Activated CD8-positive, alpha-beta memory T cell treated with anti-CD3 and anti-CD28 coated beads, Interleukin-2, amount 50 U/mL, for 4 hours (primary cell): Measurements from ENCODE around the gene TRIM47.
"Not testable (repeated sequence)": the region's sequence is repeated elsewhere in the genome, so short reads cannot be mapped to it uniquely, and the experiment has no call there.

Experiments
- DNase-seq: peaks from one replicate; pipeline ENCODE4 v3.0.0-alpha.2; 2020

The TRIM47 gene

GRCh38 chr17:75865404-75866188, 12.8 kb downstream of the TRIM47 start:
- DNase-seq = not testable (repeated sequence)

- DNase-seq = not testable (repeated sequence)
These were observed 13.5 kb downstream of the TRIM47 start for GRCh38 chr17:75864887-75865286.

- DNase-seq = no peak
These were observed 13.9 kb downstream of the TRIM47 start for GRCh38 chr17:75864448-75864871.

- DNase-seq = no peak
These were observed 16.5 kb downstream of the TRIM47 start for GRCh38 chr17:75861927-75862317.

GRCh38 chr17:75859358-75859757, 19.0 kb downstream of the TRIM47 start:
- not testable (repeated sequence) for DNase-seq

GRCh38 chr17:75856062-75856756, 22.2 kb downstream of the TRIM47 start:
- DNase-seq = no peak

GRCh38 chr17:75855310-75856061, 22.9 kb downstream of the TRIM47 start, which contains the start of gene WBP2:
WBP2 (minus strand) TSS chr17:75855335; CDS start chr17:75855297, 38 bp downstream.
- DNase-seq = peak; percentile 94

- DNase-seq = no peak
These were observed 23.5 kb downstream of the TRIM47 start for GRCh38 chr17:75854881-75855309.

GRCh38 chr17:75854101-75854748, 24.2 kb downstream of the TRIM47 start:
- no peak for DNase-seq

GRCh38 chr17:75853433-75853832, 24.9 kb downstream of the TRIM47 start:
- DNase-seq = no peak

GRCh38 chr17:75851693-75851991, 26.7 kb downstream of the TRIM47 start:
- DNase-seq = not testable (repeated sequence)

- DNase-seq = no peak
These were observed 27.3 kb downstream of the TRIM47 start for GRCh38 chr17:75850928-75851692.

GRCh38 chr17:75849724-75850123, 28.7 kb downstream of the TRIM47 start:
- DNase-seq = no peak

- no peak for DNase-seq
These were observed 29.1 kb downstream of the TRIM47 start for GRCh38 chr17:75849279-75849646.

GRCh38 chr17:75848523-75849278, 29.7 kb downstream of the TRIM47 start:
- DNase-seq = peak; percentile 85

- no peak for DNase-seq
These were observed 30.5 kb downstream of the TRIM47 start for GRCh38 chr17:75847614-75848522.

- no peak for DNase-seq
These were observed 31.4 kb downstream of the TRIM47 start for GRCh38 chr17:75846692-75847613.

- DNase-seq = no peak
These were observed 32.3 kb downstream of the TRIM47 start for GRCh38 chr17:75845933-75846691.
